Spleen (tissue), 7 donors: Measurements from ENCODE around the gene C1QTNF5.

Source experiments
- CTCF ChIP-seq, 11 experiments: fragments of 200-600 bp in 7 of 11; fragments of 450-650 bp in 4 of 11; sonication (generic) in 4 of 11; IDR thresholded peaks in 8 of 11; conservative IDR thresholded peaks in 3 of 11; 1 replicate in 7 of 11; 2 replicates in 4 of 11; pipeline versions ENCODE4 v1.4.0 to v1.8.0; 2016 to 2021; ENCODE audit warnings: antibody characterized with exemption in 11 of 11, inconsistent platforms in 4 of 11, mild to moderate bottlenecking in 1 of 11
- POLR2A ChIP-seq, 3 donors: fragments of 450-650 bp; IDR thresholded peaks; one replicate each; pipeline ENCODE4 v1.5.1; 2017; ENCODE audit warnings: antibody characterized with exemption in 3 of 3, mild to moderate bottlenecking in 1 of 3
- POLR2AphosphoS5 ChIP-seq, 3 donors: sonication (generic); formaldehyde crosslinking; IDR thresholded peaks; one replicate each; pipeline ENCODE4 v1.5.1; 2017; ENCODE audit warnings: antibody characterized with exemption in 3 of 3
- donor health status: DM: no; HTN: no; CAD: no; lungs with moderate emphysema.
- donor health status: DM: no; HTN: no; CAD: no.
- donor health status: DM: no; HTN: no; CAD: no.

- TF ChIP-seq CTCF (IDR thresholded peaks at IDR 0.05 in 8 of 11, conservative IDR thresholded peaks at IDR 0.05 in 3 of 11) (no peak), POLR2A (IDR thresholded peaks at IDR 0.05) (no peak), POLR2AphosphoS5 (IDR thresholded peaks at IDR 0.05) (no peak)
Observed at GRCh38 chr11:119317592-119318239, 23.0 kb downstream of the C1QTNF5 start.
